Measurements from ENCODE around the gene DOK7.
A peak's percentile ranks its signal among the peaks of the same experiment; 100 is the strongest.

Gene DOK7

GRCh38 chr4:3477750-3478430, 14.8 kb downstream of the DOK7 start:
- no peak overlapping the region for H3K27ac Mint-ChIP-seq
- CTCF ChIA-PET = no interaction called here
- H3K9me3 Mint-ChIP-seq = no peaks in the 10 kb centered on the region

GRCh38 chr4:3478446-3479357, 15.6 kb downstream of the DOK7 start:
- H3K4me3 Mint-ChIP-seq = no peak overlapping the region
- no peaks in the 10 kb centered on the region for H3K4me1 Mint-ChIP-seq
- no peaks in the 10 kb centered on the region for H3K36me3 Mint-ChIP-seq
- no peak overlapping the region for H3K27ac Mint-ChIP-seq
- no peak for DNase-seq
- peaks cover 33% of the 10 kb centered on the region for H3K27me3 Mint-ChIP-seq
- H3K9me3 Mint-ChIP-seq = no peaks in the 10 kb centered on the region
- CTCF ChIA-PET = interaction anchor here (1.2 to 2.8 kb wide), 2 partner anchors 135 to 305 kb away, joined by 3 to 7 read pairs; no protein-coding TSS in a partner anchor

More at GRCh38 chr4:3477750-3478430, 14.8 kb downstream of the DOK7 start:
- Mint-ChIP-seq H3K4me1 (no peaks in the 10 kb centered on the region), H3K36me3 (no peaks in the 10 kb centered on the region), H3K27me3 (peaks cover 27% of the 10 kb centered on the region), H3K4me3 (no peak overlapping the region)
- no peak for DNase-seq

- H3K27ac Mint-ChIP-seq = no peak overlapping the region
- H3K4me1 Mint-ChIP-seq = no peaks in the 10 kb centered on the region
- CTCF ChIA-PET = interaction anchor here (0.7 to 2.9 kb wide), 12 partner anchors 10 to 503 kb away, joined by 3 to 17 read pairs (median 5); no protein-coding TSS in a partner anchor
- H3K27me3 Mint-ChIP-seq = peaks cover 41% of the 10 kb centered on the region
- H3K4me3 Mint-ChIP-seq = no peak overlapping the region
- no peaks in the 10 kb centered on the region for H3K36me3 Mint-ChIP-seq
- no peak for DNase-seq
- no peaks in the 10 kb centered on the region for H3K9me3 Mint-ChIP-seq
Measured at GRCh38 chr4:3479358-3480101, 16.4 kb downstream of the DOK7 start.

- H3K36me3 Mint-ChIP-seq = no peaks in the 10 kb centered on the region
- no peaks in the 10 kb centered on the region for H3K9me3 Mint-ChIP-seq
- H3K4me3 Mint-ChIP-seq = no peak overlapping the region
- H3K4me1 Mint-ChIP-seq = no peaks in the 10 kb centered on the region
- H3K27ac Mint-ChIP-seq = no peak overlapping the region
- peaks cover 52% of the 10 kb centered on the region for H3K27me3 Mint-ChIP-seq
- peak; percentile 81 for DNase-seq
- CTCF ChIA-PET = interaction anchor here (0.7 to 2.9 kb wide), 18 partner anchors 9 to 504 kb away, joined by 3 to 17 read pairs (median 4); no protein-coding TSS in a partner anchor
Measured at GRCh38 chr4:3480528-3481112, 17.5 kb downstream of the DOK7 start.

- peaks cover 57% of the 10 kb centered on the region for H3K27me3 Mint-ChIP-seq
- H3K9me3 Mint-ChIP-seq = no peaks in the 10 kb centered on the region
- no peaks in the 10 kb centered on the region for H3K36me3 Mint-ChIP-seq
- no peak overlapping the region for H3K4me3 Mint-ChIP-seq
- CTCF ChIA-PET = interaction anchor here (0.8 to 2.9 kb wide), 17 partner anchors 10 to 505 kb away, joined by 3 to 17 read pairs (median 4); no protein-coding TSS in a partner anchor
- no peak for DNase-seq
- H3K27ac Mint-ChIP-seq = no peak overlapping the region
- no peaks in the 10 kb centered on the region for H3K4me1 Mint-ChIP-seq
Measured at GRCh38 chr4:3481113-3481531, 18.0 kb downstream of the DOK7 start.

GRCh38 chr4:3481783-3482393, 18.8 kb downstream of the DOK7 start:
- Mint-ChIP-seq H3K4me1 (no peaks in the 10 kb centered on the region), H3K36me3 (no peaks in the 10 kb centered on the region), H3K9me3 (no peaks in the 10 kb centered on the region), H3K27ac (no peak overlapping the region), H3K4me3 (no peak overlapping the region), H3K27me3 (peaks cover 65% of the 10 kb centered on the region)
- no peak for DNase-seq
- CTCF ChIA-PET = interaction anchor here (0.8 to 2.9 kb wide), 7 partner anchors 11 to 374 kb away, joined by 3 to 17 read pairs (median 8); no protein-coding TSS in a partner anchor

- peaks cover 65% of the 10 kb centered on the region for H3K27me3 Mint-ChIP-seq
- CTCF ChIA-PET = no interaction called here
- no peaks in the 10 kb centered on the region for H3K9me3 Mint-ChIP-seq
- DNase-seq = no peak
- no peaks in the 10 kb centered on the region for H3K4me1 Mint-ChIP-seq
- no peaks in the 10 kb centered on the region for H3K36me3 Mint-ChIP-seq
- no peak overlapping the region for H3K27ac Mint-ChIP-seq
- H3K4me3 Mint-ChIP-seq = no peak overlapping the region
Measured at GRCh38 chr4:3482707-3483106, 19.6 kb downstream of the DOK7 start.

GRCh38 chr4:3483471-3483921, 20.4 kb downstream of the DOK7 start:
- no peak overlapping the region for H3K27ac Mint-ChIP-seq
- no peak for DNase-seq
- no peaks in the 10 kb centered on the region for H3K9me3 Mint-ChIP-seq
- H3K4me1 Mint-ChIP-seq = no peaks in the 10 kb centered on the region
- H3K36me3 Mint-ChIP-seq = no peaks in the 10 kb centered on the region
- peaks cover 68% of the 10 kb centered on the region for H3K27me3 Mint-ChIP-seq
- CTCF ChIA-PET = no interaction called here
- H3K4me3 Mint-ChIP-seq = no peak overlapping the region

GRCh38 chr4:3484057-3484973, 21.2 kb downstream of the DOK7 start:
- Mint-ChIP-seq H3K4me1 (no peaks in the 10 kb centered on the region), H3K4me3 (no peak overlapping the region), H3K9me3 (no peaks in the 10 kb centered on the region), H3K27ac (no peak overlapping the region), H3K27me3 (peaks cover 76% of the 10 kb centered on the region), H3K36me3 (no peaks in the 10 kb centered on the region)
- CTCF ChIA-PET = no interaction called here
- DNase-seq = no peak

- no peak for DNase-seq
- H3K27me3 Mint-ChIP-seq = peaks cover 83% of the 10 kb centered on the region
- H3K36me3 Mint-ChIP-seq = no peaks in the 10 kb centered on the region
- no peak overlapping the region for H3K4me3 Mint-ChIP-seq
- H3K27ac Mint-ChIP-seq = no peak overlapping the region
- CTCF ChIA-PET = no interaction called here
- no peaks in the 10 kb centered on the region for H3K4me1 Mint-ChIP-seq
- no peaks in the 10 kb centered on the region for H3K9me3 Mint-ChIP-seq
Measured at GRCh38 chr4:3485011-3485791, 22.1 kb downstream of the DOK7 start.

- no peak for DNase-seq
- no peaks in the 10 kb centered on the region for H3K4me1 Mint-ChIP-seq
- H3K9me3 Mint-ChIP-seq = no peaks in the 10 kb centered on the region
- no peaks in the 10 kb centered on the region for H3K36me3 Mint-ChIP-seq
- no peak overlapping the region for H3K27ac Mint-ChIP-seq
- H3K27me3 Mint-ChIP-seq = peaks cover 83% of the 10 kb centered on the region
- no peak overlapping the region for H3K4me3 Mint-ChIP-seq
- CTCF ChIA-PET = no interaction called here
Measured at GRCh38 chr4:3485886-3486540, 22.9 kb downstream of the DOK7 start.
